Measurements from ENCODE around the gene BCAS3.
"Not testable (repeated sequence)": the region's sequence is repeated elsewhere in the genome, so short reads cannot be mapped to it uniquely, and the experiment has no call there.

Gene BCAS3

DNA sequence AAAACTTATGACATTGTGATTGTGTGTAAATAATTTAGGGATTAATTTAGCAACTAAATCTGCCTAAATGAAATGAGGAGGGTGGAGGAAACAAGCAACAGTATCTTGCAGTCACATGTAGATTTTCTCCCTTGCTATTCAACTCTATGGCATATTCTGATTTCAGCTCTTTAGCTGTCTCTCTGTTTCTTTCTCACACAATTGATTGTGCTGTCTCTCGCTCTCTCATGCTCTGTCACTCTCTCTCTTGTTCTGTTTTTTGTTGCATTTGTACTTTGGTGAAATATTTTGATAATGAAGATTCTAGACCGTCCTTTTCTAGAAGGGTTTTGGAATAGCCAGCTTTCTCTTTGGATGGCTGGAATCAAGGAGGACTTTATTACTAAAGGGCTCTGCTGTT is 70.6 kb downstream of the BCAS3 start:
- no peak for DNase-seq

DNA sequence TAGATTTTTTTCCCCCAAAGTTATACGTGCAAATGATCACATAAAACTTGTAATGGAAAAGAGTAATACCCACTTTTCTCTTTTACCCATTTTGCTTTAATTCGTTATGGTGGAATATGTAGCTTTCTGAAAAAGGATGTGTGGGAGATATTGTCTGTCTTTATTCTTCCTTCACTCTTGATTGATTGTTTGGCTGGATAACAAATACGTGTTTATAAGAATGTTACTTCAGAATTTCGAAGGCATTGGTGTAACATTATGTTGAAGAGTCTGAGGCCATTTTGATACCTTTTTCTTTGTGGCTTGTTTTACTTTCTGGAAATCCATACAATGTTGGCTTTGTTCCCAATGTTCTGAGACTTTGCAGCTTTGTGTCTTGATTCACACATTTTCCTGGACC is 71.4 kb downstream of the BCAS3 start:
- DNase-seq, result no peak

DNA sequence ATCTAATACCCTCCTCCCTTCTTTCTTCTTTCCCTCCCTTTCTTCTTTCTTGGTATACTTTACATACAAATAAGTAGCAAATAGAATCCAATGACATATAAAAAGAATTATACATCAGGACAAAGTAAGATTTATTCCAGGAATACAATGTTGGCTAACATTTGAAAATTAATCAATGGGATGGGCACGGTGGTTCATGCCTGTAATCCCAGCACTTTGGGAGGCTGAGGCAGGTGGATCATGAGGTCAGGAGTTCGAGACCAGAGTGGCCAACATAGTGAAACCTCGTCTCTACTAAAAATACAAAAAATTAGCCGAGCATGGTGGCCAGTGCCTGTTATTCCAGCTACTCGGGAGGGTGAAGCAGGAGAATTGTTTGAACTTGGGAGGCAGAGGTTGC is 72.1 kb downstream of the BCAS3 start:
- DNase-seq, result no peak

DNA sequence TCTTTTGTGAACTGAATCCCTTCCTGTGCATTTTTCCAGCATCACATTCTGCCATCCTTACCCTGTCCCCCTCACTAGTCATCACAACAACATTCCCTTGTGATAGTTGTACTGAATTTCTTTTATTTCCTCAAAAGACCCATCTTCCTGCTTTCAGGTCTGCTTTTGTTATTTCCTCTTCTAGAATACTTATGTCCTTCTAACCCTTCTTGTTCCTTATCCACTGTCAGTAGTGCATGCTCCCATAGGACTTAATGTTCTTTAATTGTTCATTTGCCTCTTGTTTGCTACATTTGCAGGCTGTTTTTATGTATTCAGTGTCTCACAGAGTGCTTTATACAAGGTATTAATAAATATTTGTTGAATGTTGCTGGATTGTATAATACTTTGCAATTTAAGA is 73.0 kb downstream of the BCAS3 start:
- no peak for DNase-seq

DNA sequence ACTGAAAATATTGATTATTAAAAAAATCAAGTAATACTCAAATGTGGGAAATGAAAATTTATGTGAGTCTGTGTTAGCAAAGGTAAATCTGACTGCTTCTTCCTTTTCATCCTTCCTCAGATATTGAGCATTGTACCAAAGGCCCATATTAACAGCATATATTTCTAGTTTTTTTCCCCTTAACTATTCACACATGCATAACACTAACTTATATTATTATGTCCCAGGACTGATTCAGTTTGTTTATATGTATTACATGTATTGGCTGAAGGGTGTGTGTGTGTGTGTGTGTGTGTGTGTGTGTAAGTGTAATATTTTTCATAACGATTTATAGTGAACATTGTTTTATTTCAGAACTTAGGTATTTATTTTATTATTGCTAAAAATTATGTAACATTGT is 74.2 kb downstream of the BCAS3 start:
- no peak for DNase-seq

DNA sequence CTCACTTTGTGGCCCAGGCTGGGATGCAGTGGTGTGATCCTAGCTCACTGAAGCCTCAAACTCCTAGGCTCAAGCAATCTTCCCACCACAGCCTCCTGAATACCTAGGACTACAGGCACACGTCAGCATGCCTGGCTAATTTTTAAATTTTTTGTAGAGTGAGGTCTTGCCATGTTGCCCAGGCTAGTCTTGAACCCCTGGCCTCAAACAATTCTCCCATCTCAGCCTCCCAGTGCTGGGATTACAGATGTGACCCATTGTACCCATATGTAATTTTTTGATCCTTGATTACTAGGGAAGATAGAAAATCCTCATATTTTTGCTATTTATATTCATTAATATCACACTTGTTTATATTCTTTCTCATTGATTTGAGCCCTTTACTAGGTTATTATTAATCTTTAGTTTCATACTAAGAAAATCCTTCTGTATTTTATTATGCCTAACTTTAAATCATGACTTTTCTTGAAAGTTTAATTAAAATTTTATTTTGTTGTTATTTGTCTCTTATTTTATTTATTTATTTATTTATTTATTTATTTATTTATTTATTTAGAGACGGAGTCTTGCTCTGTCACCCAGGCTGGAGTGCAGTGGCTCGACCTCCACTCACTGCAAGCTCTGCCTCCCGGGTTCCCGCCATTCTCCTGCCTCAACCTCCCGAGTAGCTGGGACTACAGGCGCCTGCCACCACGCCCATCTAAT is 75.4 kb downstream of the BCAS3 start:
- DNase-seq, result no peak

DNA sequence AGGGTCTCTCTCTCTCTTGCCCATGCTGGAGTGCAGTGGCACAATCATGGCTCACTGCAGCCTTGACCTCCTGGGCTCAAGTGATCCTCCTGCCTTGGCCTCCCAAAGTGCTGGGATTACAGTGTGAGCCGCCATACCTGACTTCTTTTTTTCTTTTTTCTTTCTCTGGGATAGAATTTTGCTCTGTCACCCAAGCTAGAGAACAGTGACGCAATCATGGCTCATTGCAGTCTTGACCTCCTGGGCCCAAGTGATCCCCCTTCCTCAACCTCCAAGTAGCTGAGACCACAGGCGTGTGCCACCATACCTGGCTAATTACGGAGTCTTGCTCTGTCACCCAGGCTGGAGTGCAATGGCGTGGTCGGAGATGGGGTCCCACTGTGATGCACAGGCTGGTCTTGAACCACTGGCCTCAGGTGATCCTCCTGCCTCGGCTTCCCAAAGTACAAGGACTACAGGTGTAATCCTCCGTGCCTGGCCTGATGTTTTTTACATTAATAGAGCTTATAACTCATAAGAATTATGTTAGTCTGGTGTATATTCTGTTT is 76.5 kb downstream of the BCAS3 start:
- DNase-seq, result no peak

DNA sequence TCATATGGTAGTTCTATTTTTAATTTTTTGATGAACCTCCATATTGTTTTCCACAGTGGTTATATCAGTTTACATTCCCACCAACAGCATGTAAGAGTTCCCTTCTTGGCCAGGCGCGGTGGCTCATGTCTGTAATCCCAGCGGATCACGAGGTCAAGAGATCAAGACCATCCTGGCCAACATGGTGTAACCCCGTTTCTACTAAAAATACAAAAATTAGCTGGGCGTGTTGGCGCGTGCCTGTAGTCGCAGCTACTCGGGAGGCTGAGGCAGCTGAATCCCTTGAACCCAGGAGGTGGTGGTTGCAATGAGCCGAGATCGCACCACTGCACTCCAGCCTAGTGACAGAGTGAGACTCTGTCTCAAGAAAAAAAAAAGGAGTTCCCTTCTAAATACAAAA is 79.1 kb downstream of the BCAS3 start:
- DNase-seq, result not testable (repeated sequence)

DNA sequence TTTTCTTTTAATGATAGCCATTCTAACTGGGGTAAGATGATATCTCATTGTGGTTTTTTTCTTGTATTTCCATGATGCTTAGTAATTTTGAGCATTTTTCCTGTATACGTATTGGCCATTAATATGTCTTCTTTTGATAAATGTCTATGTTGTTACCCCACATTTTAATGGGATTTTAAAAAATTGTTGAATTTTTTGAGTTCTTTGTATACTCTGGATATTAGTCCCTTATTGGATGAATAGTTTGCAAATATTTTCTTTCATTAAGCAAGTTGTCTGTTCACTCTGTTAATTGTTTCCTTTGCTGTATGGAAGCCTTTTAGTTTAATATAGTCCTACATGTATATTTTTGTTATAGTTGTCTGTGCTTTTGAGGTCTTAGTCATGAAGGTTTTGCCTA is 79.8 kb downstream of the BCAS3 start:
- DNase-seq, result no peak

DNA sequence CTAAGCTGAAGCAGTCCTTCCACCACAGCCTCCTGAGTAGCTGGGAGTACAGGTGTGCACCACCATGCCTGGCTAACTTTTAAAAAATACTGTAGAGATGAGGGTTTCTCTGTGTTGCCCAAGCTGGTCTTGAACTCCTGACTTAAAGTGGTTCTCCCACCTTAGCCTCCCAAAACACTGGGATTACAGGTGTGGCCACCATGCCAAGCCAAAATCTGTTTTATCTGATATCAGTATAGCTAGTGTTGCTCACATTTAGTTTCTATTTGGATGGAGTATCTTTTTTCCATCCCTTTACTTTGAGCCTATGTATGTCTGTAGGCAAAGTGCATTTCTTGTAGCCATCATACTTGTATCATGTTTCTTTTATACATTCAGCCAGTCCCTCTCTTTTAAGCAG is 82.1 kb downstream of the BCAS3 start:
- DNase-seq, result no peak

DNA sequence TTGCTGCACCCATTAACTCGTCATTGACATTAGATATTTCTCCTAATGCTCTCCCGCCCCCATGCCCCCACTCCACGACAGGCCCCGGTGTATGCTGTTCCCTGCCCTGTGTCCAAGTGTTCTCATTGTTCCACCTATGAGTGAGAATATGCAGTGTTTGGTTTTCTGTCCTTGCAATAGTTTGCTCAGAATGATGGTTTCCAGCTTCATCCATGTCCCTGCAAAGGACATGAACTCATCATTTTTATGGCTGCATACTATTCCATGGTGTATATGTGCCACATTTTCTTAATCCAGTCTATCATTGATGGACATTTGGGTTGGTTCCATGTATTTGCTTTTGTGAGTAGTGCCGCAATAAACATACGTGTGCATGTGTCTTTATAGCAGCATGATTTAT is 83.7 kb downstream of the BCAS3 start:
- not testable (repeated sequence) for DNase-seq

DNA sequence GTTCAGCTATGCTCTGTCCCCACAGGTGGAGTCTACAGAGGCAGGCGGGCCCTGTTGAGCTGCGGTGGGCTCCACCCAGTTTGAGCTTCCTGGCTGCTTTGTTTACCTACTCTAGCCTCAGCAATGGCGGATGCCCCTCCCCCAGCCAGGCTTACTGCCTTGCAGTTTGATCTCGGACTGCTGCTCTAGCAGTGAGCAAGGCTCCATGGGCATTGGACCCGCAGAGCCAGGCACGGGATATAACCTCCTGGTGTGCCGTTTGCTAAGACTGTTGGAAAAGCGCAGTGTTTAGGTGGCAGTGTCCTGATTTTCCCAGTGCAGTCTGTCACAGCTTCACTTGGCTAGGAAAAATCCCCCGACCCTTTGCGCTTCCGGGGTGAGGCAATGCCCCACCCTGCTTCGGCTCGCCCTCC is 89.1 kb downstream of the BCAS3 start:
- peak; percentile 6 for DNase-seq

DNA sequence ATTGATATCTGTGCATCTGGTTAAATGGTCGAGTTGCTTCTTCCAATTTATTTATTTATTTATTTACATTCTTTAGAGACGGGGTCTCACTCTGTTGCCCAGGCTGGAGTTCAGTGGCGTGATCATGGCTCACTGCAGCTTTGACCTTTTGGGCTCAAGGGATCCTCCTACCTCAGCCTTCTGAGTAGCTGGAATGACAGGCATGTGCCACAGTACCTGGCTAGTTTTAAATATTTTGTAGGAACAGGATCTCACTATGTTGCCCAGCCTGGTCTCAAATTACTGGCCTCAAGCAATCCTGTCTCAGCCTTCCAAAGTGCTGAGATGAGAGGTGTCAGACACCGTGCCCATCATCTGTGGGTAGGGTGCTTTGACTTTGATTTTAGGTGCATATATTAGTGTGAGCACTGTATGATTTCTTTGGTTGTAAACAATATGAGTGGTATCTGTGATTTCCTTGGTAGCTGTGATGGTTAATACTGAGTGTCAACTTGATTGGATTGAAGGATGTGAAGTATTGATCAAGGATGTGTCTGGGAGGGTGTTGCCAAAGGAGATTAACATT is 90.2 kb downstream of the BCAS3 start:
- DNase-seq, result no peak

DNA sequence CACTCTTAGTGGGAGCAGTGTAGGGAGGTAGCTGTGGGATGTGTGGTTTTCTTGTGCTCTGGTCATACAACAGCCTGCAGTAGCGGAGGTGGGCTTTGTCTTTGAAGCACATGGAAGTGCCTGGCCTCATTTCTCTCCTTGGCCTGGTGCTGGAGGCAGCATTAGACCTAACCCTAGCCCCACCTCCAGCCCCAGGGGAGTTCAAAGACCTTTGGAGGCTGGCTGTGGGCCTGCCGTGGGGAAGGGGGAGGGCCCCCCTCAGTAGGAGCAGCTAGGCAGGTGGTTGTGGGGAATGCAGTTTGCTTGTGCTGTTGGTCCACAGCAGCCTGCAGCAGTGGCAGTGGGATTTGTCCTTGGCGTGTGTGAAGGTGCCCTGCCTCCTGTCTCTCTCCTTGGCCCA is 91.7 kb downstream of the BCAS3 start:
- DNase-seq, result no peak

DNA sequence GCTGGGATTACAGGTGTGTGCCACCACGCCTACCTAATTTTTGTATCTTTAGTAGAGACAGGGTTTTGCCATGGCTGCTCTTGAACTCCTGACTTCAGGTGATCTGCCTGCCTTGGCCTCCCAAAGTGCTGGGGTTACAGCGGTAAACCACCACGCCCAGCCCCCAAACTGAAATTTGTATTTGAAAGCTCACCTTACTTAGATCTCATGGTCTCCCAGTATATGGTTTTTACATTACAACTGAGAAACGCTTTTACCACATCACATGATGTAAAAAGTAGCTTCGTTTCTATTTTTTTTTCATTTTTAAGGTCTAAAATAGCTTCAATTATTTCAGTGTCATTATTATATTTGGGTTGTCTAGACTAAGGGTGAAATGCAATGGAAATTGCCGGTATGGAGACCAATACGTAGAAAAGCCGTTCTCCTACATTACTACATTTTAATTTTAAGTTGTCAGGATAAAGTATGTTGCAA is 93.3 kb downstream of the BCAS3 start:
- DNase-seq, result no peak

DNA sequence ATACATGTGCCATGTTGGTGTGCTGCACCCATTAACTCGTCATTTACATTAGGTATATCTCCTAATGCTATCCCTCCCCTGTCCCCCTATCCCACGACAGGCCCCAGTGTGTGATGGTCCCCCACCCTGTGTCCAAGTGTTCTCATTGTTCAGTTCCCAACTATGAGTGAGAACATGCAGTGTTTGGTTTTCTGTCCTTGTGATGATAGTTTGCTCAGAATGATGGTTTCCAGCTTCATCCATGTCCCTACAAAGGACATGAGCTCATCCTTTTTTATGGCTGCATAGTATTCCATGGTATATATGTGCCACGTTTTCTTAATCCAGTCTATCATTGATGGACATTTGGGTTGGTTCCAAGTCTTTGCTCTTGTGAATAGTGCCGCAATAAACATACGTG is 94.0 kb downstream of the BCAS3 start:
- not testable (repeated sequence) for DNase-seq

DNA sequence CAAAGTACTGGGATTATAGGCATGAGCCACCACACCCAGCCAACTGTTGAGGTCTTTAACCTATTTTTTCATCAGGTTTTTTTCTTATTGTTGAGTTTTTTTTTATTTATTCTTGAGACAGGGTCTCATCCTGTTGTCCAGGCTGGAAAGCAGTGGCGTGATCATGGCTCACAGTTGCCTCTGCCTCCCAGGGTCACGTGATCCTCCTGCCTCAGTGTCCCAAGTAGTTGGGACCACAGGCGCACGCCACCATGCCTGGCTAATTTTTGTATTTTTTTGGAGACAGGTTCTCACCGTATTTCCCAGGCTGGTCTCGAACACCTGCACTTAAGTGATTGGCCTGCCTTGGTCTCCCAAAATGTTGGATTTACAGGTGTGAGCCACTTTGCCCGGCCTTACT is 95.9 kb downstream of the BCAS3 start:
- DNase-seq, result no peak

DNA sequence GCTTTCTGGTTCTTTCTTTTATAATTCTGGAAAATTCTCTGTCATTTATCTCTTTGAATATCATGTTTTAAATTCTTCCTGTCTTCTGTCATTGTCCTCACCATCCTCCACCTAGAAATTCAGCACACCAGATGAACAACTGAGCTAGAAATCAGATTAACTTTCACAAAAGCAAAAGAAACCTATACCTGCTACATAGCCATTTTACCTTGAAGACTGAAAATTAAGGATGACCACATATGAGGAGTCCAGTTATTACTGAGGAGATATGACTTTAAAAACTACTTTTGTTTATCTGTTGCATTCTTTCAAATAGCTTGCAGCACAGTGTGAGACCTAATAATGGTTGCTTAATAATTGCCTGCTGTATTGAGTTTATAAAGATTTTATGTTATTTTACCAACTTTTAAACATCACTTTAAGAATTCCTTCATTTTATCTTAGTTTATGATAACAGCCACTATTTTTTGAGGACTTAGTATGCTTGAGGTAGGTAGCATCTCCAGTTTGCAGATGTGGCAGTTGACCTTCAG is 104.3 kb downstream of the BCAS3 start:
- no peak for DNase-seq

DNA sequence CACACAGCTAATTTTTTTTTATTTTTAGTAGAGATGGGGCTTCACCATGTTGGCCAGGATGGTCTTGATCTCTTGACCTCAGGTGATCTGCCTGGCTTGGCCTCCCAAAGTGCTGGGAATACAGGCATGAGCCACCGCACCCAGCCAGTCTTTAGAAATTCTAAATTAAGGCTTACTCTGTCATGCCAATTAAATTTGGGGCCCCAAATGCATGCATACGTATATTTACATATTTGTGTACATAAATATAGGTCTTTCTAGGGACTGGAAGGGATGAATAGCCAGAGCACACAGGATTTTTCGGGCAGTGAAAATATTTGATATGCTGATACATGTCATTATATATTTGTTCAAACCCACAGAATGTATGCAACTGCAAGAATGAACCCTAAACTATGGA is 105.1 kb downstream of the BCAS3 start:
- no peak for DNase-seq

DNA sequence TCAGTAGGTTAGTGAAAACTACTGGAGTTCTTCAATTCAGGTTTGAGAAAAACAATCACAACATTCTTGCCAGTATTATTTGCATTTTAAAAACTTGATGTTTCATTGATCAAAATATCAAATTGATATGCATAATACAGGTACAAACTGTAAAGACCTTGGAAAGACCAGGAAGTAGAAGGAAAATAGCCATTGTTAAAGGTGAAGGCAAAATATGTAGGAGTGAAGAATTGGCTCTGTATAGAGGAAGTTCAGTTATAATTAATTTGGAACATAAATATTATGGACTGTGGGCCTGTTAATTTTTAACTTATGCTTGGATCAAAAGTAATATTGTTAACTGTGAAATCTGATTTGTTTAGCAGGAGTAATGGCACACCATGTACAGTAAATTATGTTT is 112.6 kb downstream of the BCAS3 start:
- DNase-seq, result no peak

DNA sequence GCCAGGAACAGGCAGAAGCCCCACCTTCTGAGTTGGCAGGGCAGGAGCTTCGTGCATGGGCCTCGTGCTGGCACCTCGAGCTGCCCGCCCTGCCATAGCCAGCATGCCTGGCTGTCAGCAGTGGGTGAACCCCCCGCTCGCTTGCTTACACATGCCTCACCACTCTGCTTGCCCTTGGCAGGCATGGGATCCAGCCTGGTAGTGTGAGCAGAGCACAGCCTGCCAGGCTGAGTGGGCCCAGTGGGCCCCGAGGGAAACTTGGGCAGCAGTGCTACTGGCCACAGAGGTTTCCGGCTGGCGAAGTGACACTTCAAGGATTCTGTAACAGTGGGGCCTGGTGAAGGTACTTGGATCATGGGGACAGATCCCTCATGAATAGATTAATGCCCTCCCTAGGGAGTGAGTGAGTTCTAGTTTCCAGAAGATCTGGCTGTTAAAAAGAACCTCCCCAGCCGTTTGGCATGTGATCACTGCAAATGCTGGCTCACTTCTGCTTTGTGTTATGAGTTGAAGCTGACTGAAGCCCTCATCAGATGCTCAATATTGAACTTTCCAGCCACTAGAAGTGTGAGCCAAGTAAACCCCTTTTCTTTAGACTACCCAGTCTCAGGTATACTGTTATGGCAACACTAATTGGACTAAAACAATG is 114.7 kb downstream of the BCAS3 start:
- no peak for DNase-seq

DNA sequence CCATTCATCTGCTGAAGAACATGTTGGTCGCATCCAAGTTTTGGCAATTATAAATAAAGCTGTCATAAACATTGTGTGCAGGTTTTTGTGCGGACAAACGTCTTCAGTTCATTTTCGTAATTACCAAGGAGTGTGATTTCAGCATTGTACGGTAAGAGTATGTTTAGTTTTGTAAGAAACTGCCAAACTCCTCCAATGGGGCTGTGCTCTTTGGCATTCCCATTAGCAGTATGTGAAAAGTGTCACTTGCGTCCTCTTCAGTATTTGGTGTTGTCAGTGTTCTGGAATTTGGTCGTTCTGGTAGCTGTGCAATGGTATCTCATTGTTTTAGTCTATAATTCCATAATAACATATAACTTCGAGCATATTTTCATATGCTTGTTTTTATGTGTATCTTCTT is 120.9 kb downstream of the BCAS3 start:
- DNase-seq, result no peak

DNA sequence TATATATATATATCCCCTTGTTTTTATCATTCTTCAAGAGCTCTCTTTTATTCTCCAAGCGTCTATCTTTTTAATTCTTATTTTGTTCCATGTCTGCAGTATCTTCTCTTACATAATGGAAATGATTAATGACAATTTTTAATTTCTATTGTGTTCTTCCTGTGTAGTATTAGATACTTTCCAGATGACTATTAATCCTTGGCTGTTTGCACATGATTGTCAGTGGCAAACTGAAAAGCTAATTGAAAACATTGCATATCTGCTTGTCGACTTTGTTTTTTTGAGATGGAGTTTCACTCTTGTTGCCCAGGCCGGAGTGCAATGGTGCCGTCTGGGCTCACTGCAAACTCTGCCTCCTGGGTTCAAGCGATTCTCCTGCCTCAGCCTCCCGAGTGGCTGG is 124.7 kb downstream of the BCAS3 start:
- DNase-seq, result no peak

DNA sequence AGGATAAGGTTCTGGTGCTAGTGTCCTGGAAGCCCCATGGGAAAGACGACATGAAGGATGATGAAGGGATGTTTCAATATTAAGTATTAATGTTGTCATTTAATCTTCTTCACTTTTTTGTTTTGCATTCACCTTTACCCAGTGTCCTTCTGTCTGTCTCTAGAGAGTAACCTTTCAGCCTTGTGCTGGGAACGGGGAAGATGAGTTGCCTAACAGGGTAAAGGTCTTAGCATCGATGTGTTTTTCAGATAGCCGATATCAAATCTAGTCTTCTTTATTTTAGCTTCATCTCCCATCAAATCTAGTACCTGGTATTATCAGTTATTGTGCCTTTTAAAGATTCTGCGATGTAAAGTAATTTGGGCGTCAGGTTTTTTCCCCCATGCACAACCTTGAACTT is 125.4 kb downstream of the BCAS3 start:
- no peak for DNase-seq

Data from CD4-positive, alpha-beta T cell treated with Interleukin-4 for 4 hours (primary cell).